ENCODE data around the gene TSPAN18.

GRCh38 chr11:44782478-44782877 lies 55.7 kb downstream of the TSPAN18 start:
- TF ChIP-seq HDAC6 (IDR thresholded peaks at IDR 0.05; ENCODE audit: low read depth, low read length) (no peak), CTCF (IDR thresholded peaks at IDR 0.05; ENCODE audit: control extremely low read depth in 1 of 3, insufficient read depth in 1 of 3, low read depth in 1 of 3, low read length in 3 of 3) (no peak), KDM1A (IDR thresholded peaks at IDR 0.05; ENCODE audit: borderline replicate concordance, low read length) (no peak), KDM5A (IDR thresholded peaks at IDR 0.05; ENCODE audit: low read length) (no peak), EZH2 (IDR thresholded peaks at IDR 0.05; ENCODE audit: low read depth, low read length, severe bottlenecking) (no peak), JUN (IDR thresholded peaks at IDR 0.05; ENCODE audit: low read depth, low read length) (no peak), NRF1 (IDR thresholded peaks at IDR 0.05; ENCODE audit: low read depth, low read length) (no peak), RXRA (IDR thresholded peaks at IDR 0.05; ENCODE audit: insufficient read depth, low read depth, low read length) (no peak), EP300 (IDR thresholded peaks at IDR 0.05; ENCODE audit: borderline replicate concordance in 1 of 2, low read depth in 2 of 2, low read length in 2 of 2) (no peak), E2F6 (IDR thresholded peaks at IDR 0.05) (no peak)
